ENCODE measurements around the gene ORAI2.

GRCh38 chr7:102424129-102424551, 9.2 kb upstream of the ORAI2 start:
- TF ChIP-seq ZNF136 (CRISPR knock-in tag; IDR thresholded peaks at IDR 0.05; ENCODE audit: low read depth) (no peak), MAX (IDR thresholded peaks at IDR 0.05) (no peak), SMC3 (IDR thresholded peaks at IDR 0.05; ENCODE audit: low read length) (no peak), TEAD2 (CRISPR knock-in tag; IDR thresholded peaks at IDR 0.05) (no peak), CAMTA2 (CRISPR knock-in tag; IDR thresholded peaks at IDR 0.05; ENCODE audit: borderline replicate concordance) (no peak), PRDM15 (CRISPR knock-in tag; IDR thresholded peaks at IDR 0.05) (no peak), MAFK (conservative IDR thresholded peaks at IDR 0.05 in 1 of 2, IDR thresholded peaks at IDR 0.05 in 1 of 2; ENCODE audit: low read length in 2 of 2) (no peak), ZNF382 (CRISPR knock-in tag; IDR thresholded peaks at IDR 0.05; ENCODE audit: borderline replicate concordance) (no peak), KDM5B (CRISPR knock-in tag; IDR thresholded peaks at IDR 0.05; ENCODE audit: borderline replicate concordance) (no peak), CTCF (CRISPR knock-in tag; IDR thresholded peaks at IDR 0.05) (no peak), ATM (IDR thresholded peaks at IDR 0.05; ENCODE audit: borderline replicate concordance) (no peak)

All from HepG2 (cell line).